Astrocyte of the spinal cord (primary cell): ENCODE results near the gene CBX4.

Experiments used
- DNase-seq: peaks from one replicate; pipeline ENCODE4 v3.0.0; 2011; ENCODE audit warnings: low read depth, low spot score
- H3K4me3 ChIP-seq: 2 replicates; pipeline ENCODE4 v1.5.1; 2011; ENCODE audit warnings: low read depth, mild to moderate bottlenecking, low read length, moderate library complexity
- in situ Hi-C: cut with HindIII; loops from 2 replicates; pipeline ENCODE4 v1.10.0; 2017; ENCODE audit warnings: low sequenced_read_pairs
- TF ChIP-seq, protein P1 (sequence below): IDR thresholded peaks from 2 replicates; pipeline ENCODE4 v1.5.1; 2012; ENCODE audit warnings: low read depth, mild to moderate bottlenecking, low read length, inconsistent platforms

The CBX4 gene

DNA sequence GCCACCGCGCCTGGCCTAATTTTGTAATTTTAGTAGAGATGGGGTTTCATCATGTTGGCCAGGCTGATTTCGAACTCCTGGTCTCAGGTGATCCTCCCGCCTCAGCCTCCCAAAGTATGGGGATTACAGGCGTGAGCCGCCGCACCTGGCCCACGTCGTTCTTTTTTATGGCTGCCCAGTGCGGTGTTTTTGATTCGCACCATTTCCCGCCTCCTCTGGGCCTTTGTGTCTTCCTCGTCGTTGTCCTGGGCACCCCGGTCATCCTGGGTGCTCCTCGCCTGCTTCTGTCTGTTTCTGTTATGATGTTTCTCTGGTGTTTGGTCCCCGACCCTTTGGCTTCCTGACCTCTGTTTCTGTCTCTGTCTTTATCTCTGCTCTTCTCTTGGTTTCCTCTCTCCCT lies 15.0 kb downstream of the CBX4 start:
- in situ Hi-C loops, result no loop called here

DNA sequence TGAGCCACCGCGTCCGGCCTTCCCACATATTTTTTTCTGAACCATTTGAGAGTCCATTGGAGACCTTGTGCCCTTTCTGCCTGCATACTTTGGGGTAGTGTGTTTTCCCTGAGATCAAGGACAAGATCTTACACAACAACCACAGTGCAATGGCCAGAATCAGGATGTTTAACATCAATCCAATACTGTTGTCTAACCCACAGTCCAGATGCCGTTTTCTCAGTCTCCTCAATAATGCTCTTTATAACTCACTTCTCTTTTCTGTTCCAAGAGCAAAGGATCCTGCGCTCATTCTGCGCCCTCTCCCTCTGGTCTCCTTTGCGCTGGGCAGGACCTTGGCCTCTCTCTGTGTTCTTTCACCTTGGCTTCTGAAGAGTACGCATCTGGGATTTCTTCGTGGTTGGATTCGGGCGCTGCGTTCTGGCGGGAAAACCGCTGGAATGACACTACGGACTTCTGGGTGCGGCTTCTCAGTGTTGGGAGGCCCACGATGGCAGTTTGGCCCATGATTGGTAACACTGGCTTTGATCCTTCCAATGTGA lies 16.6 kb downstream of the CBX4 start:
- TF ChIP-seq, protein P1, sequence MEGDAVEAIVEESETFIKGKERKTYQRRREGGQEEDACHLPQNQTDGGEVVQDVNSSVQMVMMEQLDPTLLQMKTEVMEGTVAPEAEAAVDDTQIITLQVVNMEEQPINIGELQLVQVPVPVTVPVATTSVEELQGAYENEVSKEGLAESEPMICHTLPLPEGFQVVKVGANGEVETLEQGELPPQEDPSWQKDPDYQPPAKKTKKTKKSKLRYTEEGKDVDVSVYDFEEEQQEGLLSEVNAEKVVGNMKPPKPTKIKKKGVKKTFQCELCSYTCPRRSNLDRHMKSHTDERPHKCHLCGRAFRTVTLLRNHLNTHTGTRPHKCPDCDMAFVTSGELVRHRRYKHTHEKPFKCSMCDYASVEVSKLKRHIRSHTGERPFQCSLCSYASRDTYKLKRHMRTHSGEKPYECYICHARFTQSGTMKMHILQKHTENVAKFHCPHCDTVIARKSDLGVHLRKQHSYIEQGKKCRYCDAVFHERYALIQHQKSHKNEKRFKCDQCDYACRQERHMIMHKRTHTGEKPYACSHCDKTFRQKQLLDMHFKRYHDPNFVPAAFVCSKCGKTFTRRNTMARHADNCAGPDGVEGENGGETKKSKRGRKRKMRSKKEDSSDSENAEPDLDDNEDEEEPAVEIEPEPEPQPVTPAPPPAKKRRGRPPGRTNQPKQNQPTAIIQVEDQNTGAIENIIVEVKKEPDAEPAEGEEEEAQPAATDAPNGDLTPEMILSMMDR, result no peak
- DNase-seq, result no peak
- in situ Hi-C loops, result no loop called here
- no peak overlapping the region for H3K4me3 ChIP-seq

More for the DNA sequence above, 15.0 kb downstream of the CBX4 start:
- TF ChIP-seq, protein P1, result no peak
- no peak for DNase-seq
- H3K4me3 ChIP-seq, result no peak overlapping the region

DNA sequence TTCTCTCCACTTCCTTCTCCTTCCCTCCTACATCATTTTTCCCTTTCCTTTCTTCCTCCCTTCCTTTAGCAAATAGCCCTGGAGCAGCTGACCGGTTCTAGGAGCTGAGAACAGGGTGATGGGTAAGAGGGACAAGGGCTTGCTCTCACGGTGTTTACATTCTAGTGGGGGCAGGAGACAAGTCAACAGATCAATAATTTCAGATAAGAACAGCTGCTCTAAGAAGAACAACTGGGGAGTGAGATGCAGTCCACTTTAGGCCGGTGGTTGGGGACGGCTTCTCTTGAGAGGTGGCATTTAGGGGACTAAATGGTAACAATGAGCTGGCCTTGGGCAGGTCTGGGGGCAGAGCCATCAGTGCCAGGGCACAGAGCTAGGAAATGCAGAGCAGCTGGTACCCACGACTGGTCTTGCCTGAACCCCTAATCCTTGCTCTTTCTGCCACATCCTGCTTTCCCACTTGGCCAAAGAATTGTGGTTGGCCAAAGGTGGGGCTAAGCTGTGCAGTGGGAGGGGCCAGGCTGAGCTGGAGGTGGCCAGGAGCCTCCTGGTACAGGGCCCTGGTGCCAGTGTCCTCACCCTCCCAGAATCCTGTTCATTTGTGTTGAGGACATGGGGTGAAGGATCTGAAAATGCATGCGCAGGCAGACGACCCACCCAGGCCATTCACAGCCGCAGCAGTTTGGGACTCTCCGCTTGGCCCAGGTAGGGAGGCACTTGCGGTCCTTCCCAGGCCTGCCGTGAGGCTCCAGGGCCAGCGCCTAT lies 17.7 kb downstream of the CBX4 start:
- TF ChIP-seq, protein P1, result no peak
- in situ Hi-C loops, result no loop called here

DNA sequence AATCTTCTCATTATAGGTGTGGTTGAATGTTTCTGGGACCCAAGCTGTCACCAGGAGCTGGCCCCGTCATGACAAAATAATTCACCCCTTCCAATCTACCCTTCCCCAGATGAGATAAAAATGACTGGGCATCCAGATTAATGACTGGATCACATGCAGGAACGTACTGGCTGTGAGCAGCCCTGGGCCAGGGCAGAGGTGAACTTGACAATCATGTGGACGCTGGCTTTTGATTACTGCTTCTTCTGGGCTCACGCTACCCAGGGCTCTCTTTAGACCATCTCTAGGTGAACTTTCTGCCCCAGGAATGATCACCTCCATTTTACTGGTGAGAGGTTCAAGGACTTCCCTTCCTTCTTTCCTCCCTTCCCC lies 18.3 kb downstream of the CBX4 start:
- no peak overlapping the region for H3K4me3 ChIP-seq
- no peak for DNase-seq
- in situ Hi-C loops, result no loop called here
- TF ChIP-seq, protein P1, result no peak

More for the DNA sequence above, 17.7 kb downstream of the CBX4 start:
- DNase-seq, result no peak
- no peak overlapping the region for H3K4me3 ChIP-seq

DNA sequence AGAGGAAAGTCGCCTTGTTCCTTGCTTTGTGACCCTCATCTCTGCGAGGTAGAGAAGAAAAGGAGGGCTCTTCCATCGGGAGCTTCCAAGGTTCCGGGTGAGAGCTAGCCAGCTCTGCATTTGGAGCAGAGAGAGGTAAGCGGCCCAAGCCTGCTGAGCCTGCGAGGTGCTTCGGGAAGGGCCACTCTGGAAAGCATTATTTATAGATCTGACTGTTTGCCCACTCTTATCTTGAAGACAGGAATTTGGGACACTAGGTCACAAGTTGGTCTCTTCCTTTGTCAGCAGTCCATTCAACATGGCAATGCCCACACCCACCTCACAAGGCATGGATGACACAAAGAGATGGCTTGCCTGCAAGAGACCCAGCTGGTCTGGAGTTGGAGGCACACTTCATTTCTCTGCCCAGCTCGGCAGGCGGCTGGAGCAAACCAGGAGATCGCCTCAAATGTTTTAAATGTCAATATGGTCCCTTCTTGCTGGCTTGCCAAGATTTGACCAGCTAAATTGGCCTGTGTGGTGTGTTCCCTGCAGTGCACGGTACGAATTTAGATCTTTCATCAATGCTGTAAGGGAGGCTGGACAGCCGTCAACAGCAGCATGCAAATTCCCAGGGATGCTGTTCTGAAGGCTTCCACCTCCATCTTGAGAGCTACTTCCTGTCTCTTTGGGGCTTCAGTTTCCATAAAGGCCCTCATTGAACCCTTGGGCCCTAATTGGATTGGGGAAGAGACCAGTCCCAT lies 19.5 kb downstream of the CBX4 start:
- TF ChIP-seq, protein P1, result no peak
- in situ Hi-C loops, result no loop called here
- H3K4me3 ChIP-seq, result no peak overlapping the region
- DNase-seq, result no peak

DNA sequence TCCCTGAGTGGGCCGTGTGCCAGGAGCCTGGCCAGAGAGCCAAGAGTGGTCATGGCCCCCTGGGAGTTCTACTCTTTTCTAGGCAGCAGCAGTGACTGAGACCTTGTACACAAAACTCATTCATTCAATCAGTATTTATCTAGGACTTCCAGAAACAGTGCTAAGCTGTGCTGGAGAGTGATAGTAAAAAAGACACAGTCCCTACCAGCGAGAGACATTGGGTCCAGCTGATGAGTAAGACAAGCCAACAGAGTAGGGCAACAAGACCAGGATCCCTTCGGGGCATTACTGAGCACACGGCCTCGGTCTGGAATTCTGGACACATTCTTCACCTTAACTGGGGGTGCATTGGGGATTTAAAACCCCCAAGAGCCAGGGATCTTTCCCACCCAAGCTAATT lies 20.2 kb downstream of the CBX4 start:
- no peak for DNase-seq
- TF ChIP-seq, protein P1, result no peak
- in situ Hi-C loops, result no loop called here
- no peak overlapping the region for H3K4me3 ChIP-seq
